HEK293T (cell line): ENCODE measurements around the gene CNKSR1.
A peak's percentile ranks its signal among the peaks of the same experiment; 100 is the strongest.
"Not testable (repeated sequence)": the region's sequence is repeated elsewhere in the genome, so short reads cannot be mapped to it uniquely, and the experiment has no call there.

Experiments
- CTCF ChIA-PET: fragments of 350-600 bp; formaldehyde crosslinking; extraction: SDS; loops from one replicate; lab custom pipeline; 2021; ENCODE audit warnings: antibody characterized with exemption, inconsistent platforms; lab: Yijun Ruan, JAX
- POLR2A ChIA-PET: fragments of 350-600 bp; formaldehyde crosslinking; extraction: SDS; loops from one replicate; lab custom pipeline; 2020; ENCODE audit warnings: antibody characterized with exemption, inconsistent platforms; lab: Yijun Ruan, JAX
- DNase-seq: peaks from one replicate; pipeline ENCODE4 v3.0.0; 2012; ENCODE audit warnings: mixed read lengths; ENCODE audit errors: extremely low spot score
- ARNT ChIP-seq: fragments of 450-650 bp; IDR thresholded peaks from 2 replicates; pipeline ENCODE4 v1.6.1; 2017; ENCODE audit warnings: mild to moderate bottlenecking
- BHLHE40 ChIP-seq: fragments of 450-650 bp; IDR thresholded peaks from 2 replicates; pipeline ENCODE4 v1.6.1; 2016; ENCODE audit warnings: mild to moderate bottlenecking, moderate library complexity, borderline replicate concordance
- CTBP1 ChIP-seq: fragments of 450-650 bp; IDR thresholded peaks from 2 replicates; pipeline ENCODE4 v1.6.1; 2016; ENCODE audit warnings: borderline replicate concordance
- ELF4 ChIP-seq: fragments of 450-650 bp; IDR thresholded peaks from 2 replicates; pipeline ENCODE4 v1.6.1; 2017; ENCODE audit warnings: antibody characterized with exemption
- FOXA1 ChIP-seq: fragments of 450-650 bp; IDR thresholded peaks from 2 replicates; pipeline ENCODE4 v1.6.1; 2016; ENCODE audit warnings: mild to moderate bottlenecking
- FOXK2 ChIP-seq: fragments of 450-650 bp; IDR thresholded peaks from 2 replicates; pipeline ENCODE4 v1.6.1; 2016; ENCODE audit warnings: mild to moderate bottlenecking
- FOXM1 ChIP-seq: fragments of 450-650 bp; IDR thresholded peaks from 2 replicates; pipeline ENCODE4 v1.6.1; 2017; ENCODE audit warnings: mild to moderate bottlenecking, borderline replicate concordance
- L3MBTL2 ChIP-seq: fragments of 450-650 bp; conservative IDR thresholded peaks from 2 replicates; pipeline ENCODE4 v1.6.1; 2016; ENCODE audit warnings: mild to moderate bottlenecking
- LEF1 ChIP-seq: fragments of 450-650 bp; IDR thresholded peaks from 2 replicates; pipeline ENCODE4 v1.6.1; 2017; ENCODE audit warnings: mild to moderate bottlenecking, borderline replicate concordance
- NFRKB ChIP-seq: fragments of 450-650 bp; IDR thresholded peaks from 2 replicates; pipeline ENCODE4 v1.6.1; 2016; ENCODE audit warnings: mild to moderate bottlenecking, moderate library complexity
- SP1 ChIP-seq: fragments of 450-650 bp; IDR thresholded peaks from 2 replicates; pipeline ENCODE4 v1.6.1; 2017
- SUZ12 ChIP-seq: fragments of 450-650 bp; IDR thresholded peaks from 2 replicates; pipeline ENCODE4 v1.6.1; 2016; ENCODE audit warnings: mild to moderate bottlenecking
- TARDBP ChIP-seq: fragments of 450-650 bp; IDR thresholded peaks from 2 replicates; pipeline ENCODE4 v1.6.1; 2016
- ZNF384 ChIP-seq: fragments of 450-650 bp; IDR thresholded peaks from 2 replicates; pipeline ENCODE4 v1.6.1; 2016
- TF ChIP-seq, protein P1 (sequence below): fragments of 450-650 bp; IDR thresholded peaks from 2 replicates; pipeline ENCODE4 v1.6.1; 2016

The CNKSR1 gene

DNA sequence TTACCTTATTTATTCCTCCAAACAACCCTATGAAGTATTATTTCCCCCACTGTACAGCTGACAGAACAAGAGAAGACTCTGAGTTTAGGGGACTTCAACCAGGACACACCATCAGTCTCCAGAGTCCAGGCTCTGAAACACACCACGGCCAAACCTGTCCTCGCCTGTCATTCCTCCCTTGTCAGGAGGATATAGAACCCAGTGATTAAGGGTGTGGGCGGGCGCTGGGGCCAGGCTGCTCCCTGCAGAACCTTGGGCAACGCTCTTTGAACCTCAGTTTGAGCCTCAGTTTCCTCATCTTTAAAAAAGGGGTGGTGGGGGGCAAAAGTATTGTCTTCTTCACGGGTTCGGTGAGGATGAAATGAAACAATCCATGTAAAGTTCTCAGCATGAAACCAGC, 47.3 kb downstream of the CNKSR1 start:
- ChIA-PET CTCF (interaction anchor here (3.0 kb wide), 1 partner anchor 10 kb away, joined by 12 read pairs; the partner anchor contains the start of gene CEP85), POLR2A (no interaction called here)
- TF ChIP-seq LEF1, result no peak
- no peak for TF ChIP-seq CTBP1
- TF ChIP-seq, protein P1, sequence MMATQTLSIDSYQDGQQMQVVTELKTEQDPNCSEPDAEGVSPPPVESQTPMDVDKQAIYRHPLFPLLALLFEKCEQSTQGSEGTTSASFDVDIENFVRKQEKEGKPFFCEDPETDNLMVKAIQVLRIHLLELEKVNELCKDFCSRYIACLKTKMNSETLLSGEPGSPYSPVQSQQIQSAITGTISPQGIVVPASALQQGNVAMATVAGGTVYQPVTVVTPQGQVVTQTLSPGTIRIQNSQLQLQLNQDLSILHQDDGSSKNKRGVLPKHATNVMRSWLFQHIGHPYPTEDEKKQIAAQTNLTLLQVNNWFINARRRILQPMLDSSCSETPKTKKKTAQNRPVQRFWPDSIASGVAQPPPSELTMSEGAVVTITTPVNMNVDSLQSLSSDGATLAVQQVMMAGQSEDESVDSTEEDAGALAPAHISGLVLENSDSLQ, result no peak
- no peak for TF ChIP-seq SP1
- TF ChIP-seq NFRKB, result no peak
- no peak for TF ChIP-seq SUZ12
- no peak for TF ChIP-seq FOXK2
- no peak for TF ChIP-seq FOXM1
- no peak for TF ChIP-seq ZNF384
- no peak for TF ChIP-seq FOXA1
- TF ChIP-seq TARDBP, result no peak
- TF ChIP-seq ELF4, result no peak
- no peak for TF ChIP-seq BHLHE40
- DNase-seq, result no peak

GRCh38 chr1:26225033-26225831, 47.9 kb downstream of the CNKSR1 start:
- no peak for TF ChIP-seq SP1
- no peak for DNase-seq
- ChIA-PET CTCF (no interaction called here), POLR2A (no interaction called here)

- POLR2A ChIA-PET, result interaction anchor here (0.8 kb wide), 1 partner anchor 59 kb away, joined by 4 read pairs; the partner anchor contains the start of gene ZNF593OS
- DNase-seq, CTCF ChIA-PET: not testable (repeated sequence)
Measured at GRCh38 chr1:26230682-26231081, 53.4 kb downstream of the CNKSR1 start.

GRCh38 chr1:26233903-26234643, 56.8 kb downstream of the CNKSR1 start, which contains the start of gene CEP85:
CEP85 (plus strand) TSS chr1:26234200; CDS start chr1:26239784, 5,584 bp downstream.
- TF ChIP-seq ARNT (no peak), SUZ12 (no peak), CTBP1 (peak; percentile 62), L3MBTL2 (peak; percentile 75)
- DNase-seq, result peak; percentile 98
- ChIA-PET POLR2A (interaction anchor here (0.7 to 2.4 kb wide), 18 partner anchors 13 to 199 kb away, joined by 3 to 19 read pairs (median 4); partner anchors contain the start of genes CATSPER4 and ZNF593), CTCF (interaction anchor here (0.5 to 2.7 kb wide), 16 partner anchors 11 to 1274 kb away, joined by 3 to 15 read pairs (median 4); partner anchors contain the start of genes C1orf232, CATSPER4, FAM110D and ZNF593)

DNA sequence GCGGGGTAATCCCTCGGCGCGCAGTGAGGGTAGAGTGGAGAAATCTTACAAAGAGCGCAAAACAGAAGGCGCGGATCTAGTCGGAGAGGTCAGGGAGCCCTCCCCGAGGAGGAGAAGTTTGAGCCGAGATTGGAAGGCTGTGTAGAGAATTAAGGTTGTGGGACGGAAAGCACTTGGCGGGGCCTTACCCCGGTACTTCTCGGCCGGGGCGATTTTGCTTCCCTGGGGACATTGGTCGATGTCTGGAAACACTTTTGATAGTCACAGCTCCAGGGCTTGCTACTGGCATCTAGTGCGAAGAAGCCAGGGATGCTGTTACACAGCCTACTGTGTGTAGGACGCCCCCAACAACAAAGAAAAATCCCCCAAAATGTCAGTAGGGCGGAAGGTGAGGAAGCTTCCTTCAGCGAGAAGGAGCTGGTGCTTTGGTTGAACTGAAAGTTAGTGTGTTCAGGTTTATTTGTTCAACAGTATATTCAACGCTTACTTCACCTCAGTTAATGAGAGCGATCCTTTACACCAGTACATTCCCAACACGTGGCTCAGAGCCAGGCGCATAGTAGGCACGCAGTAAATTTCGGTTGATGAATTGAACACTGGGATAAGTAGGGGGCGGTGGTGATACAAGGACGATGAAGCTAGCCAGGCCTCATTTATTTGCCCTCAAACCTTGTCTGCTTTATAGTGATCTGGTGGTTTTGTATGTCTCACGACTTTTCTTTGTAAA, 57.5 kb downstream of the CNKSR1 start:
- ChIA-PET POLR2A (interaction anchor here (0.6 to 2.4 kb wide), 13 partner anchors 11 to 200 kb away, joined by 3 to 19 read pairs (median 6); partner anchors contain the start of genes CATSPER4 and ZNF593), CTCF (interaction anchor here (0.6 to 2.7 kb wide), 14 partner anchors 12 to 156 kb away, joined by 3 to 15 read pairs (median 4); partner anchors contain the start of genes CATSPER4 and FAM110D)
- no peak for TF ChIP-seq LEF1
- TF ChIP-seq L3MBTL2, result peak; percentile 44
- peak; percentile 22 for DNase-seq

DNA sequence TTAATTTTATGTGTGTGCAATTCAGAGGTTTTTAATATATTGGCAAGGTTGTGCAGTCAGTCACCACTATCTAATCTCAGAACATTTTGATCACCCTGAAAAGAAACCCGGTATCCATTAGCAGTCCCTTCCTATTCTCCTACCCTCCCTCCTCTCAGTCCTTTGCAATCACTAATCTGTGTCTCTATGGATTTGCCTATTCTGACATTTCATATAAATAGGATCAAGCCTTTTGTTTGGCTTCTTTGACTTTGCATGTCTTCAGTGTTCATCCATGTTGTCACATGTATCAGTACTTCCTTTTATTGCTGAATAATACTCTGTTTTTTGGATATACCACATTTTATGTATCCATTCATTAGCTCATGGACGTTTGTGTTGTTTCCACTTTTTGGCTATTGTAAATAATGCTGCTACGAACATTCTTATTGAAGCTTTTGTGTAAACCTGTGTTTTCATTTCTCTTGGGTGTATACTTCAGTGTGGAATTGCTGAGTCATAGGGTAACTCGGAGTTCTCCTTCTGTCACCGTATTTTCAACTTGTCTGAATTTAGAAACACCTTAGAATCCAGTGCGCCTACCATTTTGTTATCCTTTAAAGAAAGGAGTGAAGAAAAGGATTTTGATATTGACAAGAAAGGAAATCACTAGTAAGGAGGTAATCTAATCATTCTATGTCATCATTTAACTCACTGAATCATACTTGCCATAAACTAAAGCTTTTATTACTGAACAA, 60.1 kb downstream of the CNKSR1 start:
- POLR2A ChIA-PET, result no interaction called here
- TF ChIP-seq SUZ12, result no peak
- no peak for TF ChIP-seq CTBP1
- no peak for TF ChIP-seq ELF4
- no peak for TF ChIP-seq FOXM1
- CTCF ChIA-PET, result interaction anchor here (1.2 kb wide), 1 partner anchor 180 kb away, joined by 3 read pairs; no protein-coding TSS in a partner anchor
- no peak for DNase-seq
